ENCODE measurements around the gene TTC14. TPM values are rescaled to one million over a fixed set of nuclear protein-coding genes. Genes with fewer than 3 reads are reported as not detected.

The TTC14 gene
- total and polyA plus RNA-seq, 2 of the 8 experiments (the other 6 are each of a cell fraction or from before 2014, with no cell fraction given), result 10.2 to 22.3 TPM

- Histone ChIP-seq H3K9me3 (ENCODE audit: insufficient read depth in 2 of 2, low read depth in 1 of 2, low read length in 1 of 2) (no peaks in the 10 kb centered on the region), H3K27ac (ENCODE audit: low read depth, low read length) (no peak overlapping the region), H3K18ac (ENCODE audit: extremely low read depth, low read length) (no peak overlapping the region), H2BK120ac (replicated peaks; ENCODE audit: low read depth, low read length) (no peak overlapping the region), H3K4me3 (ENCODE audit: extremely low read depth in 1 of 4, insufficient read depth in 2 of 4, low read depth in 3 of 4, low read length in 4 of 4) (no peak overlapping the region), H2BK20ac (ENCODE audit: low read length) (no peak overlapping the region), H4K5ac (ENCODE audit: insufficient read length, low read depth, low read length) (no peak overlapping the region), H2AFZ (ENCODE audit: low read length) (no peak overlapping the region), H3K4ac (replicated peaks; ENCODE audit: insufficient read length, low read depth, low read length) (no peak overlapping the region), H3K79me1 (ENCODE audit: low read depth, low read length) (no peaks in the 10 kb centered on the region), H3K23ac (ENCODE audit: insufficient read length) (no peak overlapping the region), H3K23me2 (ENCODE audit: low read depth, low read length) (no peaks in the 10 kb centered on the region), H3K14ac (ENCODE audit: insufficient read length) (no peak overlapping the region), H2AK5ac (ENCODE audit: low read depth, low read length) (no peak overlapping the region), H3K4me1 (replicated peaks in 1 of 4; ENCODE audit: control insufficient read depth in 3 of 4, insufficient read depth in 4 of 4, low read length in 3 of 4) (peaks cover 0 to 3% (median 0%) of the 10 kb centered on the region in 4 experiments; a peak in 1 of 7 replicates), H4K8ac (ENCODE audit: extremely low read depth, insufficient read depth, low read length) (no peak overlapping the region), H3K27me3 (replicated peaks in 1 of 4; ENCODE audit: control insufficient read depth in 3 of 4, extremely low read depth in 1 of 4, insufficient read depth in 3 of 4, low read length in 3 of 4) (no peaks in the 10 kb centered on the region), H2BK5ac (ENCODE audit: low read depth, low read length) (no peak overlapping the region), H3K56ac (replicated peaks; ENCODE audit: insufficient read length, low read depth, low read length) (no peak overlapping the region), H4K91ac (replicated peaks; ENCODE audit: insufficient read length, low read length) (no peak overlapping the region), H4K20me1 (replicated peaks in 1 of 2; ENCODE audit: control insufficient read depth in 1 of 2, insufficient read depth in 2 of 2, low read length in 2 of 2) (no peaks in the 10 kb centered on the region), H2BK15ac (ENCODE audit: low read length) (no peak overlapping the region), H3K36me3 (ENCODE audit: control insufficient read depth in 2 of 4, insufficient read depth in 4 of 4, low read length in 3 of 4) (no peaks in the 10 kb centered on the region), H2BK12ac (ENCODE audit: low read depth, low read length) (no peak overlapping the region), H3K9ac (replicated peaks in 1 of 4; ENCODE audit: extremely low read depth in 1 of 4, low read depth in 3 of 4, low read length in 3 of 4) (no peak overlapping the region), H3K79me2 (ENCODE audit: control insufficient read depth in 1 of 2, insufficient read depth in 2 of 2, low read length in 2 of 2) (no peaks in the 10 kb centered on the region), H3K4me2 (ENCODE audit: insufficient read depth in 1 of 2, low read depth in 2 of 2, low read length in 2 of 2) (no peak overlapping the region)
- ChIA-PET CTCF (ENCODE audit: partially characterized antibody) (interaction anchor here (1.1 kb wide), 1 partner anchor 640 kb away, joined by 3 read pairs; no protein-coding TSS in a partner anchor), POLR2A (ENCODE audit: partially characterized antibody) (no interaction called here)
- DNase-seq (ENCODE audit: low read depth in 1 of 2, low spot score in 2 of 2), result no peak
- no peak for TF ChIP-seq MAFK (IDR thresholded peaks at IDR 0.05; ENCODE audit: low read depth, low read length)
- FAIRE-seq, result no peak
- 90% methylated on average over 4 of the region's 4 CpGs; no CpG with 5 or more reads in 1 of the 2 experiments for WGBS, 2 experiments (ENCODE audit: extremely low coverage in 1 of 2, insufficient coverage in 1 of 2, insufficient read length in 1 of 2, insufficient replicate concordance in 2 of 2, low coverage in 1 of 2, low lambda C conversion rate in 2 of 2, missing lambda C conversion rate in 1 of 2)
Observed at GRCh38 chr3:180570238-180570637, 31.7 kb upstream of the TTC14 start.
